Measurements from ENCODE around the gene TRPV4. TPM values are rescaled to one million over a fixed set of nuclear protein-coding genes. Genes with fewer than 3 reads are reported as not detected.

TRPV4 gene
- total RNA-seq, 2 experiments from 2014 or later = not detected

GRCh38 chr12:109740694-109741245 lies 92.4 kb downstream of the TRPV4 start:
- peaks cover 6% of the 10 kb centered on the region for H3K27me3 Mint-ChIP-seq
- DNase-seq = no peak

GRCh38 chr12:109739747-109740693 lies 93.2 kb downstream of the TRPV4 start:
- Histone ChIP-seq H3K4me3 (ENCODE audit: low read length) (no peak overlapping the region), H3K9me3 (ENCODE audit: control insufficient read depth in 1 of 2, insufficient read depth in 1 of 2, low read length in 2 of 2) (no peaks in the 10 kb centered on the region), H3K36me3 (ENCODE audit: insufficient read depth, low read length) (no peaks in the 10 kb centered on the region), H3K27me3 (ENCODE audit: control insufficient read depth in 1 of 2, insufficient read depth in 2 of 2, low read length in 2 of 2) (peaks cover 2 to 3% of the 10 kb centered on the region in 2 experiments), H3K27ac (ENCODE audit: low read depth in 1 of 2, low read length in 2 of 2) (no peak overlapping the region), H3K4me1 (ENCODE audit: insufficient read depth, low read length) (no peaks in the 10 kb centered on the region)
- Mint-ChIP-seq H3K4me3 (no peak overlapping the region), H3K4me1 (ENCODE audit: low read depth) (no peaks in the 10 kb centered on the region), H3K9me3 (no peaks in the 10 kb centered on the region), H3K27me3 (peaks cover 14% of the 10 kb centered on the region), H3K36me3 (ENCODE audit: low read depth) (no peaks in the 10 kb centered on the region), H3K27ac (no peak overlapping the region)
- intact Hi-C loops (cut with DNase I, micrococcal nuclease) = loop anchor here in 1 of 2 experiments (5.0 kb wide), 1 partner anchor 53 kb away; no protein-coding TSS in a partner anchor
- DNase-seq (peak in 3 of 14 experiments; percentile 1 to 31 (median 3)), ATAC-seq (ENCODE audit: poor library complexity) (no peak)
- ChIA-PET POLR2A (no interaction called here), CTCF (no interaction called here)
- no peak for TF ChIP-seq CTCF (IDR thresholded peaks at IDR 0.05)

More at GRCh38 chr12:109740694-109741245, 92.4 kb downstream of the TRPV4 start:
- H3K36me3 Mint-ChIP-seq (ENCODE audit: low read depth) = no peaks in the 10 kb centered on the region
- Histone ChIP-seq H3K4me3 (ENCODE audit: low read length) (no peak overlapping the region), H3K27ac (ENCODE audit: low read depth in 1 of 2, low read length in 2 of 2) (no peak overlapping the region), H3K36me3 (ENCODE audit: insufficient read depth, low read length) (no peaks in the 10 kb centered on the region), H3K4me1 (ENCODE audit: insufficient read depth, low read length) (no peaks in the 10 kb centered on the region), H3K27me3 (ENCODE audit: control insufficient read depth in 1 of 2, insufficient read depth in 2 of 2, low read length in 2 of 2) (no peaks in the 10 kb centered on the region), H3K9me3 (ENCODE audit: control insufficient read depth in 1 of 2, insufficient read depth in 1 of 2, low read length in 2 of 2) (no peaks in the 10 kb centered on the region)
- no peak overlapping the region for H3K4me3 Mint-ChIP-seq
- H3K27ac Mint-ChIP-seq = no peak overlapping the region
- no peaks in the 10 kb centered on the region for H3K9me3 Mint-ChIP-seq
- intact Hi-C loops (cut with DNase I, micrococcal nuclease) = loop anchor here in 1 of 2 experiments (5.0 kb wide), 1 partner anchor 53 kb away; no protein-coding TSS in a partner anchor
- ChIA-PET CTCF (no interaction called here), POLR2A (no interaction called here)
- no peak for ATAC-seq (ENCODE audit: poor library complexity)
- no peak for TF ChIP-seq CTCF (IDR thresholded peaks at IDR 0.05)
- no peaks in the 10 kb centered on the region for H3K4me1 Mint-ChIP-seq (ENCODE audit: low read depth)

- Mint-ChIP-seq H3K27me3 (peaks cover 23% of the 10 kb centered on the region), H3K9me3 (no peaks in the 10 kb centered on the region), H3K4me3 (no peak overlapping the region), H3K36me3 (ENCODE audit: low read depth) (no peaks in the 10 kb centered on the region), H3K27ac (no peak overlapping the region), H3K4me1 (ENCODE audit: low read depth) (no peaks in the 10 kb centered on the region)
- DNase-seq (peak in 1 of 14 experiments; percentile 6), ATAC-seq (ENCODE audit: poor library complexity) (no peak)
- intact Hi-C loops (cut with DNase I, micrococcal nuclease) = no loop called here
- Histone ChIP-seq H3K4me1 (ENCODE audit: insufficient read depth, low read length) (no peaks in the 10 kb centered on the region), H3K4me3 (ENCODE audit: low read length) (no peak overlapping the region), H3K27me3 (ENCODE audit: control insufficient read depth in 1 of 2, insufficient read depth in 2 of 2, low read length in 2 of 2) (peaks cover 7 to 13% of the 10 kb centered on the region in 2 experiments), H3K36me3 (ENCODE audit: insufficient read depth, low read length) (no peaks in the 10 kb centered on the region), H3K9me3 (ENCODE audit: control insufficient read depth in 1 of 2, insufficient read depth in 1 of 2, low read length in 2 of 2) (no peaks in the 10 kb centered on the region), H3K27ac (ENCODE audit: low read depth in 1 of 2, low read length in 2 of 2) (no peak overlapping the region)
- ChIA-PET POLR2A (no interaction called here), CTCF (no interaction called here)
- no peak for TF ChIP-seq CTCF (IDR thresholded peaks at IDR 0.05)
Observed at GRCh38 chr12:109738878-109739665, 94.1 kb downstream of the TRPV4 start.

All from CD4-positive, alpha-beta T cell (primary cell).